GM13977 (cell line): ENCODE results near the gene RHOJ.
"Not testable (repeated sequence)": the region's sequence is repeated elsewhere in the genome, so short reads cannot be mapped to it uniquely, and the experiment has no call there.

ENCODE experiments used
- DNase-seq: peaks from one replicate; pipeline ENCODE4 v3.0.0; 2012; ENCODE audit warnings: low spot score
- in situ Hi-C: fragments of 300-500 bp; cut with MboI; formaldehyde crosslinking; loops from one replicate; pipeline ENCODE4 v1.12.0; 2022; ENCODE audit warnings: low sequenced_read_pairs, low pct_unique_long_range_greater_than_20kb, mixed read lengths, inconsistent platforms; ENCODE audit not compliant: unreplicated experiment
- TF ChIP-seq, protein P1 (sequence below): IDR thresholded peaks from 2 replicates; pipeline ENCODE4 v1.5.1; 2012; ENCODE audit warnings: mild to moderate bottlenecking, control low read depth; ENCODE audit not compliant: insufficient read depth; ENCODE audit errors: extremely low read depth, missing control alignments

Gene RHOJ

DNA sequence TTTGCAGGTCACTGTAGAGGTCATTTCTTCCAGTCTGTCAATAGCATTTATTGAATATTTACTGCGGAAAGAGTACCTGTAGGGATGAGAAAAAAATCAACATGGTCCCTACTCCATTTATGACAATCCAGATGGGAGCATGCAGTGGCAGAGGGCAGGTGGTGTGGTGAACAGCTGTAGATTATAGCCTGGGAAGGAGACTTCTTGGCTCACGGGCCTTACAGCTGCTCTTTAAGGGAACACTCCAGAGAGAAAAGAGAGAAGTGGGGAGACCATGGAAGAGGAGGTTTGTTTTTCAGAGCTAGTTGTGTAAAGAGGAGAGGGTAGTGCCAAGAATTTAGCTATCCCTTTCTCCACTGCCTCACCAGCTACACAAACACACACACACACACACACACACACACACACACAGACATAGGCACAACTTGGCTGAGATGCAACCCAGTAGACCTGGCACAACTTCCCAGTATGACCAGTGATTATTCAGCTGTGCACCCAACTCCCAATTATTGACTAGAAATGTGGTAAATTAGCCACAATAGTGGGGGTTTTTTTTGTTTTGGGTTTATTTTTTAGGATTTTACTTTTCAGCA lies 73.4 kb downstream of the RHOJ start:
- TF ChIP-seq, protein P1, sequence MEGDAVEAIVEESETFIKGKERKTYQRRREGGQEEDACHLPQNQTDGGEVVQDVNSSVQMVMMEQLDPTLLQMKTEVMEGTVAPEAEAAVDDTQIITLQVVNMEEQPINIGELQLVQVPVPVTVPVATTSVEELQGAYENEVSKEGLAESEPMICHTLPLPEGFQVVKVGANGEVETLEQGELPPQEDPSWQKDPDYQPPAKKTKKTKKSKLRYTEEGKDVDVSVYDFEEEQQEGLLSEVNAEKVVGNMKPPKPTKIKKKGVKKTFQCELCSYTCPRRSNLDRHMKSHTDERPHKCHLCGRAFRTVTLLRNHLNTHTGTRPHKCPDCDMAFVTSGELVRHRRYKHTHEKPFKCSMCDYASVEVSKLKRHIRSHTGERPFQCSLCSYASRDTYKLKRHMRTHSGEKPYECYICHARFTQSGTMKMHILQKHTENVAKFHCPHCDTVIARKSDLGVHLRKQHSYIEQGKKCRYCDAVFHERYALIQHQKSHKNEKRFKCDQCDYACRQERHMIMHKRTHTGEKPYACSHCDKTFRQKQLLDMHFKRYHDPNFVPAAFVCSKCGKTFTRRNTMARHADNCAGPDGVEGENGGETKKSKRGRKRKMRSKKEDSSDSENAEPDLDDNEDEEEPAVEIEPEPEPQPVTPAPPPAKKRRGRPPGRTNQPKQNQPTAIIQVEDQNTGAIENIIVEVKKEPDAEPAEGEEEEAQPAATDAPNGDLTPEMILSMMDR, result no peak
- no peak for DNase-seq
- in situ Hi-C loops, result loop anchor here (10.0 kb wide), 1 partner anchor 1103 kb away; no protein-coding TSS in a partner anchor

DNA sequence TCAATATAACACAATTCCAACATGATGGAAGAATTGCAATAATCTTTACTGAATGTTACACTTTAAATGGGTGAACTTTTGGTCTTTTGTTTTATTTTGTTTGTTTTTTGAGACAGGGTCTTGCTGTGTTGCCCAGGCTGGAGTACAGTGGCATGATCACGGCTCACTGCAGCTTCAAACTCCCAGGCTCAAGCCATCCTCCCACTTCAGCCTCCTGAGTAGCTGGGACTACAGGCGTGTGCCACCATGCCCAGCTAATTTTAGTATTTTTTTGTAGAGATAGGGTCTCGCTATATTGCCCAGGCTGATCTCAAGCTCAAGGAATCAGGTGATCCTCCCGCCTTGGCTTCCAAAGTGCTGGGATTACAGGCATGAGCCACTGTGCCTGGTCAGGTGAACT lies 75.7 kb downstream of the RHOJ start:
- in situ Hi-C loops, result loop anchor here (10.0 kb wide), 1 partner anchor 1105 kb away; no protein-coding TSS in a partner anchor
- DNase-seq, result not testable (repeated sequence)

DNA sequence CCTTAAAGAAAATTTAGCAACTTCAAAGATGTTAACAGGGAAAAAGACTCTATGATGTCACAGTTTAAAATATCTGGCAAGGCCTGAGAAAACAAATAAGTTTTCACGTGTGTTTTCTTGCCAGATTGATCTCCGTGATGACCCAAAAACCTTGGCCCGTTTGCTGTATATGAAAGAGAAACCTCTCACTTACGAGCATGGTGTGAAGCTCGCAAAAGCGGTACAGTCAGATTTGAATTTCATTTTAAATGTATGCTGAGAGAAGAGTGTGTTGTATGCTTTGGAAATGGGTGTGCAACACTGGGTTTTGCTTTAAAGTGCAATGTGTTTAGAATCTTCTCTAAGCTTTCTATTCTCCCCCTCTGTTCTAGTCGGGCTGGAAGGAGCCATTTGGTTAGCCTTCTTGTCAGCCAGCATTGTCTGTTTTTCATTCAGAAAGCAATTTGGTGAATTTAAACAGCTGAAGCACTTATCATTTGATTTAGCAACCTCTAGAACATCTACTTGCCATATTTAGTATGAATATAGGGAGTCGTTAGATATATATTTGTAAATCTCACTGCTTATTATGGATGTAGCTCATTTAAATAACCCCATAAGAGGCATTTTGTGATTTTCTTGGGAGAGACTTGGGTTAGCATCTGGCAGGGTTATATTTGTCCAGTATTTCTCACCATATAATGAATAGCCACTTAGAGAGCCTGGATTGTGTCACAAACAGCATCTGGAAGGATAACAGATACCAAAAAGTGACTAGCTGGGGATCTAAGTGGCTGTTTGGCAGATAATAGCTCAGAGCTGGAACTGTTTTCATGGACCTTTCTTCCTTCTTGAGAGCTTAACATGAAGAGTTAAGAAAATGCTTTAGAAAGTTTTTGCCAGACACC lies 79.0 kb downstream of the RHOJ start:
- TF ChIP-seq, protein P1, result no peak
- in situ Hi-C loops, result no loop called here

DNA sequence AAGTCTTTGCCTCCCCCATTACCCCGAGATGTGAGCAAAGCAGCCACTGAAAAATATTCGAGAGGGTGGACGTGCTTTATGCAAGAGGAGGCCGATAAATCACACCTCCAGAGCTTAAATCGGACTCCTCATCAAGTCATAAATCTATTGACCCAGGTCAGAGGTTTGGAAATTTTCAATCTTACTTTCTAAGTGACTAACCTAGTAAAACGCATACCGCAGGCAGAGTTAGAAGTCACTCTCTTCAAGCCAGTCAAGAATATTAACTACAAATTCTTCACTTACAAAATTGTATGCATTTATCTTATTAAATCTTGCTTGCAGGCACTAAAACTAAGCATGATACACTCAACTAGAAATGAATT lies 79.6 kb downstream of the RHOJ start:
- in situ Hi-C loops, result no loop called here
- no peak for DNase-seq

More for the DNA sequence above, 79.0 kb downstream of the RHOJ start:
- no peak for DNase-seq

DNA sequence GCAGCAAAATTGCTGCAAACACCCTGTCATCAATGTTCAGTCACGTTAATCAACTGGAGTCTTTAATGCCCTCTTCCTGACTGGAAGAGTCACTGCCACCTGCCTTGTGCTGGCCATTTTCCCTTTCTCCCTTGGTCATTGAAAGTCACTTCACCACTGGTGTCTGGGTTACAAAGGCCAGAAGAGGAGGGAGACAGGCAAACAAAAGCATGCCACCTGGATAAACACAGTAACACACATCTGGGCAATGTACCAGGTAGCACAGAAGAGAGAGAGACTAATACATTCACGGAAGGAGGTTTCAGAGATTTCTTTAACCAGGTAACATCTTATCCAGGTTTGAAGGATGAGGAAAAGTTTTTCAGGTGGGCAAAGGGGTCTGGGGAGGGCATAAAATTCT lies 81.8 kb downstream of the RHOJ start:
- TF ChIP-seq, protein P1, result no peak
- DNase-seq, result no peak
- in situ Hi-C loops, result no loop called here

More for the DNA sequence above, 79.6 kb downstream of the RHOJ start:
- TF ChIP-seq, protein P1, result no peak

DNA sequence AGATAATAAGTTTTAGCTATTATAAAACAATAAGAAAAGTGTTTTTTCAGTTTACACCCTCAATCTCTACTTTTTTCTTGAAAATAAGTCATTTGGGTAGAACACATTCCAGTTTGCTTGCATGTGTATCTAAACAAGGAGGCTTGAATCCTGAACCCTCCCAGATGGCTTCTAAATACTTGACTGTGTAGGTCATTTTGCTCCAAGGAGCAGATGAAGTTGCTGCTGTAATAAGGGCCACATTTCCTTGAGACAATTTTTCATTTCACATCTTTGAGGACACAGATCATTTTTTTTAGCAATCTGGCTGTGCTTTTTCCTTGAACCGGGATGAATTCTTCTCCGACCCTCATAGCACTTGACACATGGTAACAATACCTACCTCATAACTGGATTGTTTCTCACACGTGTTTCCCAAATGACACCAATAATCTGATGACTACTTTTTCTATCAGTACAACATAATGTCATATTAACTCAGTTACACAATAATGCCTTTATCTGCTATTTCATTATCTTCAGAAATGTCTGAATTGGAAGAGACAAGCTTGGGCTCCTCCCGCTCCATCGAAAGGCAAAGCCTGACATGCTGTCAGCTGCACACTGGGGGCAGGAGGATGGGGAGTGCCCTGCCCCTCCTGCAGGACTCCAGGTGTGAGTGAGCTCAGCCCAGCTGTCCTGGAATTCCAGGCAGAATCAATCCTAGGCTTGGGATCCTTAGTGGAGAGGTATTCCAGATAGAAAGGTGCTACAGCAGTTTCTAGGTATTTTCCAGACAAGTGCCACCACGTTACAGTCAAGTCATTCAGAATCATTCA lies 83.6 kb downstream of the RHOJ start:
- DNase-seq, result no peak

More for the DNA sequence above, 83.6 kb downstream of the RHOJ start:
- in situ Hi-C loops, result no loop called here
- TF ChIP-seq, protein P1, result no peak
